Measurements from ENCODE around the gene SLC25A24.
"Not testable (repeated sequence)": the region's sequence is repeated elsewhere in the genome, so short reads cannot be mapped to it uniquely, and the experiment has no call there.

The SLC25A24 gene

DNA sequence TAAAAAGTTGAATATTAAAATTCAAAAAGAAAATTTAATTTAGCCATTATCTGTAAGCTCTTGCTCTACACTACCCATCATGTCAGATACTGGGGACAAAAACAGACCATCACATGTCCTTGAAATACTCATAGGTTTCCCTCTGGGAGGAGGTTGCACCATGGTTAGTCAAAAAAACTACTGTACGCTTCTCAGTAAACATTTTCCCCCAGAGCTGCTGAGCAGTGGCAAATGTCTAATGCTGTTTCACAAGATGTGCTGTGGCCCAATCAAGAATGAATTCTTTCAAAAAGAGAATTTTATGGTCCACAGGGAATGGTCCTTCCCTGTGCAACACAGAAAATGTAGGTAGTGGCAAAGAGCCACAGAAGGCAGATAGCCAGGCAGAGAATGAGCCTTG lies 6.1 kb downstream of the SLC25A24 start:
- no peak for DNase-seq (ENCODE audit: low spot score)

DNA sequence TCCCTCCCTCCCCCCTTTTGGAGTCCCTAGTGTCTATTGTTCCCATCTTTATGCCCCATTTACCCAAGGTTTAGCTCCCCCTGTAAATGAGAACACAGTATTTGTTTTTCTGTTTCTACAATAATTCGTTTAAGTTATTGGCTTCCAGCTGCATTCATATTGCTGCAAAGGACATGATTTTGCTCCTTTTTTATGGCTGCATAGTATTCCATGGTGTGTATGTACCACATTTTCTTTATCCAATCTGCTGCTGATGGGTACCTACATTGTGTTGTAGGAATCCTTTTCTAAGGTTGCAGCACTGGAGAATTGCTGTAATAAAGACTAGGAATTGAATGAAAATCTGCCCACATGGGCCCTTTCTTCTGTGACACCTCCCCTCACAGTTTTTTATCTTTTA lies 6.8 kb downstream of the SLC25A24 start:
- DNase-seq (ENCODE audit: low spot score), result no peak

DNA sequence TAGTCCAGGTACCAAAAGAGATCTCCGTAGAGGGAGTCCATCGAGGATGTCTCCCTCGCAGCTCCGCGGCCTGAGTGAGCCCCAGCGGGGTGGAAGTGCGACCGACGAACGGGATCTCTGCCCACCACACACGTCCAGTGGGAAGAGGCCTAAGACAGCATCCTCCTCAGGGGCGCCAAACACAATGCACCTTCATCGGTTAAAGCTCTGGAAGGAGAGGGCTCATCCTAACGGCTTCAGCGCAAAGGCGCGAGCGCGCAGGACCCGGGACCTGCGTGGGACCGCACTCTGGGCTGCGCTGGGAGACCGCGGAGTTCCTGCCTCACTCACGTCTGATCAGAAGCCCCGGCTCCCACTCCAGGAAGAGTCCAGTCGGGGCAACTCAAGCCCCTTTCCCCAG lies 7.6 kb downstream of the SLC25A24 start:
- no peak for DNase-seq (ENCODE audit: low spot score)

DNA sequence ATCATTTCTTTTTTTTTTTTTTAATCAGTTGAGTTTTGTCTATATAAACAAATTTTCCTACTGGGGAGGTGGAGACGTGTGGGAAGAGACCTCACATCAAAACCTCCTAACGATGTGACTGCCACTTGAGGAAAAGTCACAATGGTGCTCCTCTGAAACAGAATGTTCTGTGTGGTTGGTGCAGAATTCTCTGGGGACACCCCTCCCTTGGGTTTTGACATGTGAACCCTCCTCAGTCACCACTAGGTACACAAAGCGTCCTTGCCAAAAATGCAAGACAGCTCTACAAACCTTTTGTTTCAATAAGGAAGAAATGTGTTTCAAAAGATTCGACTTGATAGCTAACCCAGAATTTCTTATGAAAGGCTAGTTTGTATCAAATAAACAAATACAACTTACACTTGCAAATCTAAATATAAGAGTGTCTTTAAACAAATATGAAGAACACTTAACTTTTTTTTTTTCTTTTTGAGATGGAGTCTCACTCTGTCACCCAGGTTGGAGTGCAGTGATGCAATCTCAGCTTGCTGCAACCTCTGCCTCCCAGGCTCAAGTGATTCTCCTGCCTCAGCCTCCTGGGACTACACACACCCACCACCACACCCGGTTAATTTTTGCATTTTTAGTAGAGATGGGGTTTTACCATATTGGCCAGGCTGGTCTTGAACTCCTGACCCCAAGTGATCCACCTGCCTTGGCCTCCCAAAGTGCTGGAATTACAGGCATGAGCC lies 9.3 kb downstream of the SLC25A24 start:
- DNase-seq (ENCODE audit: low spot score), result no peak

DNA sequence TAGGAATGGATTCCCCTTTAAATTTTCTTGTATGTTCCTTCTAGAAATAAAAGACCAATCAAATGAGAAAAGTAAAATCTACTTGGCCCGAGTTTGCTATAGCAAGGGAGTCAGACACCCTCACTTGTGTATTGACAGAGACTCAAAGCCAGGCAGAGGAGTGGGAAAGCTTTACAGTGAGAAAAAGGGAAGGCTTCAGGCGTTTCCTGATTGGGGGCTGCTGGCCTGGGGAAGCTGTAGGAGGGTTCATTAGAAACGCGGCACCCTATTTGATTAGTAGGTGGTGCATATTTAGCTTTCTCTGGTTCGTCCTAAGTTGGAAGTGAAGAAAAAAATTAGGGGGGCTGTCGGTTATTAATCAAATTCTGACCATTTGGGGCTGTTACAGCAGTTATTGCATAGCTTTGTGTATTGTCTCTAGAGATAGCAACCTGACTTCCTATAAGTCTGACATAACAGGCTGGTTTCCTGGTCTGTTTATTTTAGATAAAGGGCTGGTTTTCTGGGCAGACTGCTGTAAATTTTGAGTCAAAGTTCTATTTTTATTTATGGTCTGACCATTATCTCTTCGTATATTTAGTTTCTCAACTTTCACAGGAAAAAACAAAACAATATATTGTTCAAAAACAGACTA lies 10.0 kb downstream of the SLC25A24 start:
- DNase-seq (ENCODE audit: low spot score), result no peak

DNA sequence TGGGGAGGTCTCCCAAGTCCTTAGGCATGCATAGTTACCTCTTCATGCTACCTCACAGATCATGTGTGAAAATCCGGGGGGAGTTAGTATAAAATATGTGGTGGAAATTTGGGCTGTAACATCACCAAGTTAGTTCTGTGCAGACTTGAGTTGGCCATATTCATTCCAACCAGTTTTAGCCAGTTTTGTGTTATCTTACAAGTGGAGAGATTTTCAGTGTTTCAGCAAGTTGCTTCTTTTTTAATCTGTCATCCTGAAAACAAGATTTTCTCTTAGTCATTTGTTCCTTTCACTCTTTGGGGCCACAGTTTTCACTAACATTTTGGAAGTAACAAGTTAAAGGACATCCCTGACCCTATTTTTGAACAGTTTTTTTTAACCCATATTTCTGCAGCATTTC lies 11.3 kb downstream of the SLC25A24 start:
- DNase-seq (ENCODE audit: low spot score), result no peak

DNA sequence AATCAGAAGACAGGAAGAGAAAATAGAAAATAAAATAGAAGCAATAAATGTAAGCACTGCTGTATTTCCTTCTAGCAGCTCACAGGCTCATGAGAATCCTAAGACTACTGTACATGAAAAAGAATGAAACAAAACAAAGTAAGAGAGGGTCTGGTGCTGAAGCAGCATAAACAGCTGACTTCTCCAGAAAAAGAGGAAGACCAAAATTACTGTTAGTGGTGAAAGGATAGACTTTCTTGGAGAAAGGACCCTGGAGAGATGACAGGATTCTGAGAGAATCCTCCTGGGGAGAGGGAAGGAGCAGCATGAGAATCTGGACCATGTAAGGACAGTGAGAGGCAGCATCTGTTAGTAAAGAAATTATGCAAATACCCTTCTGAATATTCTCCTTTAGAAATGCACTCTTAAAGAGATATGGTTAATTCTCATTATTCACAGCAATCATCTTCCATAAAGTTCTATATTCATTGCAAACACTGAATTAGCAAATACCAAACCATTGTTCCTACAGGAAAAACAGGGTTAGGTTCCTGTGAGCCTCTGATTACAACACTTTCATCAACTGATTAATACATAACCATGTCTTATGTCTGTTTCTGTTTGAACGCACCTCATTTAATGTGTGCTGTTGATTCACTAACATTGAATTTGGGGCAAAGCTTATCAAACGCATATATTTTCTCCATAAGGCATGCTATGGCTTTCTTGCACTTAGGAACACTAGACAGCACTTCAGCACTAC lies 17.0 kb downstream of the SLC25A24 start:
- DNase-seq (ENCODE audit: low spot score), result no peak

DNA sequence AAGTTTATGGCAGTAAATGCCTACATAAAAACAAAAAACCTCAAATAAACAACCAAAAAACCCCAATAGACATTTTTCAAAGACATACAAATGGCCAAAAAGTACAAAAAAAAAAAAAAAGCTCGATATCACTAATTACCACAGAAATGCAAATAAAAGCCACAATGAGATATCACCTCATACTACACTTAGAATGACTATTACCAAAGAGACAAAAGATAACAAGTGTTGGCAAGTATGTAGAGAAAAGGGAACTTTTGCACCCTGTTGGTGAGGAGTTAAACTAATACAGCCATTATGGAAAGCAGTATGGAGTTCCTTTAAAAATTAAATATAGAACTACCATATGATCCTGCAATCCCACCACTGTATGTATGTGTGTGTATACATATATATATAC lies 21.1 kb downstream of the SLC25A24 start:
- no peak for DNase-seq (ENCODE audit: low spot score)

DNA sequence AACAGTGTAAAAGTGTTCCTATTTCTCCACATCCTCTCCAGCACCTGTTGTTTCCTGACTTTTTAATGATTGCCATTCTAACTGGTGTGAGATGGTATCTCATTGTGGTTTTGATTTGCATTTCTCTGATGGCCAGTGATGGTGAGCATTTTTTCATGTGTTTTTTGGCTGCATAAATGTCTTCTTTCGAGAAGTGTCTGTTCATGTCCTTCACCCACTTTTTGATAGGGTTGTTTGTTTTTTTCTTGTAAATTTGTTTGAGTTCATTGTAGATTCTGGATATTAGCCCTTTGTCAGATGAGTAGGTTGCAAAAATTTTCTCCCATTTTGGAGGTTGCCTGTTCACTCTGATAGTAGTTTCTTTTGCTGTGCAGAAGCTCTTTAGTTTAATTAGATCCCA lies 37.7 kb downstream of the SLC25A24 start:
- DNase-seq (ENCODE audit: low spot score), result not testable (repeated sequence)

DNA sequence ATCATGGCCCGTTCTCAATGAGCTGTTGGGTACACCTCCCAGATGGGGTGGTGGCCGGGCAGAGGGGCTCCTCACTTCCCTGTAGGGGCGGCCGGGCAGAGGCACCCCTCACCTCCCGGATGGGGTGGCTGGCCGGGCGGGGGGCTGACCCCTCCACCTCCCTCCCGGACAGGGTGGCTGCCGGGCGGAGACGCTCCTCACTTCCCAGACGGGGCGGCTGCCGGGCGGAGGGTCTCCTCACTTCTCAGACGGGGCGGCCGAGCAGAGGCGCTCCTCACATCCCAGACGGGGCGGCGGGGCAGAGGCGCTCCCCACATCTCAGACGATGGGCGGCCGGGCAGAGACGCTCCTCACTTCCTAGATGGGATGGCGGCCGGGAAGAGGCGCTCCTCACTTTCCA lies 40.2 kb downstream of the SLC25A24 start:
- DNase-seq (ENCODE audit: low spot score), result not testable (repeated sequence)

DNA sequence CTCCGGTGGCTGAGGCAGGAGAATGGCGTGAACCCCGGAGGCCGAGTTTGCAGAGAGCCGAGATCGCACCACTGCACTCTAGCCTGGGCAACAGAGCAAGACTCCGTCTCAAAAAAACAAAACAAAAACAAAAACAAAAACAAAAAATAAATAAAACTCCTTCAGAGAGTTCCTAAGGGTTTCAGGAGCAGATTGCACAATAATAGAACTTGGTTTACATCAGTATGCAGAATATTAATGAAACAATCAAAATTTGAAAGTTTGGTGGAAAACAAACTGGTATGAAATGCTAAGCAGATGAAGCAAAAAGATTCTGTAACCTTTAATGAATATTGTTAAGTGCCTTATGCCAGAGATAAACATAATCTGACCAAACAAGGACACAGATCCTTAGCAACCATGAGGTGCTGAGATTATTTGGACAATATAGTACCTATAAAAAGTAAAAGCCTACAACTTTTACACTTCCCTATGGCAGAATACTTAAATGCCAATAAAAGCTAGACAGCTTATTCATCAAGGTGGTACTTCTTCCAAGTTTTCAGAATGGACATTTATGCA lies 41.2 kb downstream of the SLC25A24 start:
- no peak for DNase-seq (ENCODE audit: low spot score)

DNA sequence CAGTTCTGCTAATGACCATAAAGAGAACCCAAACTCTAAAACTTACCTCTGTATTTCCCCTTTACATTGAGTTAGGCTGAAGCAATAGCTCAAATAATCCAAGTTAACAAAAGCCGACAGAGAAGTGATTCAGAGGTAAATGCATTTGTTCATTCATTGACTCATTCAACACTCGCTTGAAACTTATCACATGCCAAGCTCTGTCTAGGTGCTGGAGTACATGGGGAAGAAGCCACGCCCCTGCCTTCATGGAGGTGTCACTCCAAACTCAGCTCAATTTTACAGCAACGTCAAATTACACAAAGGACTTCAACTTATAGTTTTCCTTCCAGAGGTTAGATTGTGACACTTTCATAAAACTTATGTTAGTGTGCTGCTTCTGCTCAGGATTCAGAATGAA lies 45.8 kb downstream of the SLC25A24 start:
- DNase-seq (ENCODE audit: low spot score), result no peak

DNA sequence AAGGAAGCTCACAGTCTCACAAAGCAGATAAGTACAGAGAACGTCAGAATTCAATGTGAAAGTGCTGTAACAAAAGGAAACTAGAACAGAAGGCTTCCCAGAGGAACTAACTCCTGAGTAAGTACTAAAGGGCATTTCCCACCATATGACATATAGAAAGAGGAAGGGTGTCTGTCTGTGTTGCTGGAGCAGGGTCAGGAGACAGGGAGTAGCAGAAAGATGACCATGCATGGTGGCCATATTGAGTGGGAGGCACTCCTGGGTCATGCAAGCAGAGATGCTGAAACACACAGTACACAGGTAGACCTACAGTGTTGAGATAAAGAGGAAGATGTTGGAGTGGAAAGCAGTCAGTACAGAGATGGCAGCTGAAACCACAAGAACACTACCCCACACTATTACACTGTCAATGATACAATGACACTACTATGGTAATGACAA lies 47.3 kb downstream of the SLC25A24 start:
- DNase-seq (ENCODE audit: low spot score), result no peak

DNA sequence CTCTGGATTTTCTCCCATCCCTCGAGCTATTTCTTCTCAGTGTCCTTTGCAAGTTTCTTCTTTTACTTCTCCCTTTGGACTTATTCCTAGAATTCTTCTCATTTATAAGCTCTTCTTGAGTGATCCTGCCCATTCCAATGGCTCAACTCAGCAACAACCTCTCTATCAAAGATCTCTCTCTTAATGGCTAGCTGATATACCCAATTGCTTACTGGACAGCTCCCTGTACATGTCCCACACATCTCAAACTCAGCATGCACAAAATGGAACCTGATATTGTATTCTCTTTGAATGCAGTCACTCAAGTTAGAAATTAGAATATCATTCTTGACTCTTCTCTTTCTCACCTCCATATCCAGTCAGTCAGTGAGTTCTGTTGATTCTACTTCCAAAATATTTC lies 48.6 kb downstream of the SLC25A24 start:
- DNase-seq (ENCODE audit: low spot score), result no peak

DNA sequence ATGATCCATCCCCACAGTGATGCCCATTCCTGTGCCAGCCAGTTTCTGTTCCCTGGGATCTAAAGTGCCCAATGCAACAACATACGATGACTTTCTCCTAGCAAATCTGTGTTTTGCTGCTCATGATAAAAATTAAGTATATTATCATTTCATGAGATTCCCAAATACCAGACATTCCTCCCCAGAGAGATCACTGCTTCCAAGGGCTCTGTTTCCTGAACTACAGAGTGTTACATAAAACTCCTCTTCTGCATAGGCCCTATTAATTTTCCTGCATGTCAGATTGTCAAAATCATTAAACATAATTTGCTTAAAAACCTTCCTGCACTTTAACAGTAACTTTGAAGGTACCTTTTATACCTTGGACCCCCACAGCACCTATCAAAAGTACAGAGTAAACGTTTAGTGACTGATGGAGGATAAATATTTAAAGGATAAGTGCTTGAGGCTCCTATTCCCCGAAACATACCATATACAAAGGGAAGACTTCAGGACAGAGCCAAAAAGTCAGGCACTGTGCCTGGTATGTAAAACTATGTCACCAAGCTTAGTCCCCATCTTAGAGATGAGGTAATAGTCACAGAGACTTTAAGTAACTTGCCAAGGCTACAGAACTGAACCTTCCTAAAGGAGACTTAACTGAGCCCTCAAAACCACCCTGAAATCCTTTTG lies 50.2 kb downstream of the SLC25A24 start:
- no peak for DNase-seq (ENCODE audit: low spot score)

DNA sequence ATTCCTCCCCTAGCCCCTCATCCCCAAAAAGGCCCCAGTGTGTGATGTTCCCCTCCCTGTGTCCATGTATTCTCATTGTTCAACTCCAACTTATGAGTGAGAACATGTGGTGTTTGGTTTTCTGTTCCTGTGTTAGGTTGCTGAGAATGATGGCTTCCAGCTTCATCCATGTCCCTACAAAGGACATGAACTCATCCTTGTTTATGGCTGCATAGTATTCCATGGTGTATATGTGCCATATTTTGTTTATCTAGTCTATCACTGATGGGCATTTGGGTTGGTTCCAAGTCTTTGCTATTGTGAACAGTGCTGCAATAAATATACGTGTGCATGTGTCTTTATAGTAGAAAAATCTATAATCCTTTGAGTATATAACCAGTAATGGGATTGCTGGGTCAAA lies 55.6 kb downstream of the SLC25A24 start:
- DNase-seq (ENCODE audit: low spot score), result not testable (repeated sequence)

DNA sequence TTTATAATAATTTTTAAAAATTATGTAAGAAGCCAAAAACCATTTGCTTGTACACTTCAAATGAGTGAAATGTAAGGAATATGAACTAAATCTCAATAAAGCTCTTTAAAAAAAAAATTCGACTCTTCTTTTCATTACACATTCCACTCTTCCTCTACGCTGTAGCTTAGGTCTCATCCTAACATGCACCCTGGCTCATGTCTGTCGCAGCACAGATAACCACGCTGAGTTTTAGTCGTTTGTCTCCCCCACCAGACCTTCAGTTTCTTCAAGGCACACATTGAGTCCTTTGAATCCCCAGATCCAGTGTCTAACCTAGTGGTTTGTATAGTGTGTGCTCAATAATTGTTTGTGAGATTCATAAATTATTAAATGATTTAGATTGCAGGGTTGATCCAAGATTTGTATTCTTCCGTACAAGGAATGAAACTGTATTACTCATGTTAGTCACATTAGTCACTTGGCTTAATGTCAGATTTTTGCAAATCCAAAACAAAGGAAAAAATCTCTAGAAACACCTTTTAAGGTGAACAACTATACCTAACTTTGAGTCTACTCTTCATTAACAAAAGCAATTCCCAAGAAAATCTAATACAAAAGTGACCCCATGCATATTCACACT lies 57.3 kb downstream of the SLC25A24 start:
- DNase-seq (ENCODE audit: low spot score), result no peak

DNA sequence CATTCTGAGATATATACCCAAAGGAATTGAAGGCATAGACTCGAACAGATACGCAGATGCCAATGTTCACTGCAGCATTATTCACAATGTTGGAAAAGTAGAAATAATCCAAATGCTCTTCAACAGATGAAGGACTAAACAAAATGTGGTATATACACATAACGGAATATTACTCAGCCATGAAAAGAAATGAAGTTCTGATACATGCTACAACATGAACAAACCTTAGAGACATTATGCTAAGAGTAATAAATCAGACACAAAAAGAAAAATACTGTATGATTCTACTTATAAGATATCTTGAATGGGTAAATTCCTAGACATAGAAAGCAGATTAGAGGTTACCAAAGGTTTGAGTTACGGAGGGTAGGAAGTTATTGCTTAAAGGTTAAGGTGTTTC lies 57.9 kb downstream of the SLC25A24 start:
- no peak for DNase-seq (ENCODE audit: low spot score)

DNA sequence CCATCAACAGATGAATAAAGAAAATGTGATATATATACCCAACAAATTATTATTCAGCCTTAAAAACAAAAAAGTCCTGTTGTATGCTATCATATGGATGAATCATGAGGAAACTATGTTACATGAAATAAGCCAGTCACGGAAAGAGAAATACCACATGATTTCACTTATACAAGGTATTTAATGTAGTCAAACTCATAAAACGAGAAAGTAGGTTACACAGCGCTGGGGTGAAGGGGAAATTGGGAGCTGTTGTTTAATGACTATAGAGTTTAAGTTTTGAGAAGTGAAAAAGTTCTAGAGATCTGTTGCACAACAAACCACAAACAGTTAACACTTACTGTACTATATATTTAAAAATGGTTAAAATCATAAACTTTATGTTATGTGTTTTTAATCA lies 58.5 kb downstream of the SLC25A24 start:
- DNase-seq (ENCODE audit: low spot score), result no peak

DNA sequence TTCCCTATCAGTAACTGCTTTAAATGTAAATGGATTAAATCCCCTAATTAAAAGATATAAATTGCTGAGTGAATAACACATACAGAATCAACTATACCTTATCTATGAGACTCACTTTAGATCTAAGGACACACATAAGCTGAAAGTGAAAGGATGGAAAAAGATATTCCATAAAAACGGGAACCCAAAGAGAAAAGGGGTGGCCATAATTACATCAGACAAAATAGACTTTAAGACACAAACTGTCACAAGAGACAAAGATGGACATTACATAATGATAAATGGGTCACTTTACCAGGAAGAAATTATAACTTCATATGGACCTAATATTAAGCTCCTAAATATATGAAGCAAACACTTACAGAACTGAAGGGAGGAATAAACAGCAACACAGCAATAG lies 59.2 kb downstream of the SLC25A24 start:
- DNase-seq (ENCODE audit: low spot score), result no peak

DNA sequence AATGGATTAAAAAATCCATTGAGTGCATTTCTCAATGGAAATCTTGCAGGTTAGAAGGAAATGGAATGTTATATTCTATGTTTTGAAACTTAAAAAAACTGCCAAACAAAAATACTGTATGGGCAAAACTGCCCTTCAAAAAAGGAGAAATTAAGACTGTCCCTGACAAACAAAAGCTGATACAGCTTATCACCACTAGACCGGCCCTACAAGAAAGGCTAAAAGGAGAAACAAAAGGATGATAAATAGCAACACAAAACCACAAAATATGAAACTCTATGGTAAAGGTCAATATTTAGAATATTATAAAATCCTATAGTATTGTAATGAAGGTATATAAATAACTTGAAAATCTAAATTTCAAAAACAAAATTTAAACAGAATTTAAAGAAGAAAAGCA lies 60.0 kb downstream of the SLC25A24 start:
- no peak for DNase-seq (ENCODE audit: low spot score)

DNA sequence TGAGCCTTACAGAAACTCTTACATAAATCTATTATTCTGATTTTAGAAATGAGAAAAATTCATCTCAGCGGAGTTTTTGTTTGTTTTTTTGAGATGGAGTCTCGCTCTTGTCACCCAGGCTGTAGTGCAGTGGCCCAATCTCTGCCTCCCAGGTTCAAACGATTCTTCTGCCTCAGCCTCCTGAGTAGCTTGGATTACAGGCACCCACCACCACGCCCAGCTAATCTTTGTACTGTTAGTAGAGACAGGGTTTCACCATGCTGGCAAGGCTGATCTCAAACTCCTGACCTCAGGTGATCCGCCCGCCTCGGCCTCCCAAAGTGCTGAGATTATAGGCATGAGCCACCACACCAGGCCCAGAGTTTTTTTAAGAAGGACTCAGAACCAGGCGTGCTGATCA lies 60.6 kb downstream of the SLC25A24 start:
- DNase-seq (ENCODE audit: low spot score), result not testable (repeated sequence)
